ENCODE data around the gene LRRC8B.
"Not testable (repeated sequence)": the region's sequence is repeated elsewhere in the genome, so short reads cannot be mapped to it uniquely, and the experiment has no call there.

LRRC8B gene

DNA sequence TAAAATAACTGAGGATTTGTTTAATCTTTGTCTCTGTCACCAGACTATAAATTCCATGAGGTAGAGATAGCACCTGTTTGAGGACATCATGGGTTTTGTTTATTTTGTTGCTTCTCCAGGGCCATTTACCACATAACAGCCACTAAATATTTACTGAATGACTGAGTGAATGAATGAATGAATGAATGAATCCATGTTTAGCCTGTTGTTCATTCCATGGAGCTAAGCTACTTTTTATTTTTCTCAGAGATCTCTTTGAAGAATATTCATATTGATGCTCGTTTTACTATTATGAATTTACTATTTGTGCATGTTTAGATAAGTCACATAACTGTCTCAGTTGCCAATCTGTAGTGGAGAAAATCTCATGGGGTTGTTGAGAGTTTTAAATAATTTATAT lies 17.7 kb downstream of the LRRC8B start:
- no peak overlapping the region for H3K4me3 ChIP-seq (ENCODE audit: low read depth, low read length)
- TF ChIP-seq, protein P1, sequence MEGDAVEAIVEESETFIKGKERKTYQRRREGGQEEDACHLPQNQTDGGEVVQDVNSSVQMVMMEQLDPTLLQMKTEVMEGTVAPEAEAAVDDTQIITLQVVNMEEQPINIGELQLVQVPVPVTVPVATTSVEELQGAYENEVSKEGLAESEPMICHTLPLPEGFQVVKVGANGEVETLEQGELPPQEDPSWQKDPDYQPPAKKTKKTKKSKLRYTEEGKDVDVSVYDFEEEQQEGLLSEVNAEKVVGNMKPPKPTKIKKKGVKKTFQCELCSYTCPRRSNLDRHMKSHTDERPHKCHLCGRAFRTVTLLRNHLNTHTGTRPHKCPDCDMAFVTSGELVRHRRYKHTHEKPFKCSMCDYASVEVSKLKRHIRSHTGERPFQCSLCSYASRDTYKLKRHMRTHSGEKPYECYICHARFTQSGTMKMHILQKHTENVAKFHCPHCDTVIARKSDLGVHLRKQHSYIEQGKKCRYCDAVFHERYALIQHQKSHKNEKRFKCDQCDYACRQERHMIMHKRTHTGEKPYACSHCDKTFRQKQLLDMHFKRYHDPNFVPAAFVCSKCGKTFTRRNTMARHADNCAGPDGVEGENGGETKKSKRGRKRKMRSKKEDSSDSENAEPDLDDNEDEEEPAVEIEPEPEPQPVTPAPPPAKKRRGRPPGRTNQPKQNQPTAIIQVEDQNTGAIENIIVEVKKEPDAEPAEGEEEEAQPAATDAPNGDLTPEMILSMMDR (IDR thresholded peaks at IDR 0.05; ENCODE audit: borderline replicate concordance, insufficient read depth, low read depth, low read length), result no peak

GRCh38 chr1:89543632-89544031 lies 19.0 kb downstream of the LRRC8B start:
- H3K4me3 ChIP-seq (ENCODE audit: low read depth, low read length), result not testable (repeated sequence)

GRCh38 chr1:89545264-89546038 lies 20.8 kb downstream of the LRRC8B start:
- TF ChIP-seq, protein P1 (IDR thresholded peaks at IDR 0.05; ENCODE audit: borderline replicate concordance, insufficient read depth, low read depth, low read length), result no peak
- H3K4me3 ChIP-seq (ENCODE audit: low read depth, low read length), result no peak overlapping the region

DNA sequence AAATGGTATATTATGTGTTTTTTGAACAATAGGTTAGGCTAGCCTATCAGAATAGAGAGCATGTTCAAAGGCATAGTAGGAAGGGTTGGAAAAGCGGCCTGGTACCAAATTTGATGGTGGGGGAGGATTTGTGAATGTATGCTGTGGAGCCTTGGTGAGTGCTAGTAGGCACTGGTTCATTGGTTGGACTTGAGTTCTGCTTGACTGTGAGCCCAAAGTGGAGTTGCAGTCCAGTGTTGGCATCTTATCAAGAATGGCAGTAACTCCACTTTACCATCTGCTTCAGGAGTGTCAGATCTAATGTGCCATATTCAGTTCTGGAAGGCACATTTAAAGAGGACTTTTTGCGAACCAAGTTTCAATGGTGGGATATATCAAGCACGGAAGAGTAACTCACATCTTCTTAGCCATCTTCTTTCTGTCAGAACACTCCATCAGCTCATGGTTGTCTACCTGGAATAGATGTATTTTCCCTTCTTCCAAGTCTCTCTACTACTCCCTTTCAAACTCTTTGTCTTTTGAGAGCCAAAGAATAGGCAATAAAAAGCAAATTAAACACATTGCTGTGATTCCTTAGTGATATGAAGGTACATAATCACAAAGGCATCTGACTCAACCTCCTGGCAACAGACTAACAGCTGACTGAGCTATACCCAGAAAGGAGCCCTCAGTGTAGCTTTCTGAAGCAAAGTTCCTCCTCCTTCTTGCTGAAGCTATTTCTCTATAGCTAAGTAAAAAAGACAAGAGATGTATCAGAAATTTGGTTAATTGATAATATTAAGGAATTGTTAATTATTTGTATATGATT lies 21.7 kb downstream of the LRRC8B start:
- no peak overlapping the region for H3K4me3 ChIP-seq (ENCODE audit: low read depth, low read length)

GRCh38 chr1:89546934-89547562 lies 22.4 kb downstream of the LRRC8B start:
- H3K4me3 ChIP-seq (ENCODE audit: low read depth, low read length), result no peak overlapping the region
- TF ChIP-seq, protein P1 (IDR thresholded peaks at IDR 0.05; ENCODE audit: borderline replicate concordance, insufficient read depth, low read depth, low read length), result no peak

More for the DNA sequence above, 21.7 kb downstream of the LRRC8B start:
- TF ChIP-seq, protein P1 (IDR thresholded peaks at IDR 0.05; ENCODE audit: borderline replicate concordance, insufficient read depth, low read depth, low read length), result no peak

DNA sequence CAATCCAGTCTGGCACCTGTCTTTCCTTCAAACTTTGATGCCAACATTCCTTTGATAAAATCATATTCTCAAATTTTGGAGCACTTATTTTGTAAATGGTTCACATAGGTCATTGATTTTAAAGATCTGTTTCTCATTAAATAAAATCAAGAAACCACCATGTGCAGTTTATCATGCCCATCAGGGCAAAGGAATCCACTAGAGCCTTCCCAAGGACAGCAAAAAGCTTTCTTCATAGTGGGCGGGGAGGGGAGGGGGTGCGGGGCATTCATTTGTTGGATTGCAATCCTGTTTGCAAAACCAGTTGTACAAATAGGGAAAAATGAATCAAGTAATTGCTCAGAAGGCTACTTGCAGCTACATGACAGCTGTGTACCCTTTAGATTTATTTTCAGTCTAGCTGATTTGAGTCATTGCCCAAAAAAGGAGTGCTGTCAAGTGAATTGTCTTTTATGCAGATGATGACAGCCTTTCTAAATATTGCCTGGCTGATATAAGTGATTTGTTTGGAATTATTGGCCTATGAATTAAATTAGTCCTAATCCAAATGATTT lies 23.0 kb downstream of the LRRC8B start:
- TF ChIP-seq, protein P1 (IDR thresholded peaks at IDR 0.05; ENCODE audit: borderline replicate concordance, insufficient read depth, low read depth, low read length), result no peak

More for the DNA sequence above, 23.0 kb downstream of the LRRC8B start:
- no peak overlapping the region for H3K4me3 ChIP-seq (ENCODE audit: low read depth, low read length)
